ENCODE measurements around the gene ACAT2. TPM values are rescaled to one million over a fixed set of nuclear protein-coding genes. Genes with fewer than 3 reads are reported as not detected.
"Not testable (repeated sequence)": the region's sequence is repeated elsewhere in the genome, so short reads cannot be mapped to it uniquely, and the experiment has no call there.

Gene ACAT2
- total and polyA plus RNA-seq, 5 experiments from 2014 or later: 29.4 to 38.8 (median 30.9) TPM

DNA sequence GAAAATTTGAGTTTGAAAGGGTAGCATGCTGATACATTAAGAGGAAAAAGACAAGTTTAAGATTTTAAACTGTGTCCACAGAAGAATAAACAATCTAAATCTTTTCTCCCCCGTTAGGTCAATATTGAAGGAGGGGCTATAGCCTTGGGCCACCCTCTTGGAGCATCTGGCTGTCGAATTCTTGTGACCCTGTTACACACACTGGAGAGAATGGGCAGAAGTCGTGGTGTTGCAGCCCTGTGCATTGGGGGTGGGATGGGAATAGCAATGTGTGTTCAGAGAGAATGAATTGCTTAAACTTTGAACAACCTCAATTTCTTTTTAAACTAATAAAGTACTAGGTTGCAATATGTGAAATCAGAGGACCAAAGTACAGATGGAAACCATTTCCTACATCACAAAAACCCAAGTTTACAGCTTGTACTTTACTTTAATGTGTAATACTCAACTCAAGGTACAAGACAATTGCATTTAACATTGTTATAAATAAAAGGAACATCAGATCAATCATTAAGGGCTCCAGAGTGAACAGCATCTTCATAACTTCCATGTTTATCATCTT is 16.8 kb downstream of the ACAT2 start:
- Mint-ChIP-seq H3K27me3 (no peaks in the 10 kb centered on the region), H3K36me3 (peaks cover 10 to 89% (median 14%) of the 10 kb centered on the region in 3 donors), H3K9me3 (no peaks in the 10 kb centered on the region), H3K4me1 (peaks cover 12 to 23% (median 18%) of the 10 kb centered on the region in 4 donors), H3K4me3 (no peak overlapping the region), H3K27ac (peak overlapping the region in 1 of 10 donors; percentile 62)
- DNase-seq (no peak), ATAC-seq (no peak)
- POLR2A ChIA-PET: interaction anchor here (0.6 to 1.0 kb wide), 5 partner anchors 9 to 51 kb away, joined by 3 to 5 read pairs (median 3); partner anchors contain the start of genes TCP1 and WTAP

- H3K4me1 Mint-ChIP-seq: peaks cover 27 to 67% (median 61%) of the 10 kb centered on the region in 4 donors
- peak overlapping the region; percentile 74 to 99 (median 85) for H3K27ac Mint-ChIP-seq
- no peaks in the 10 kb centered on the region for H3K27me3 Mint-ChIP-seq
- no peak for ATAC-seq
- no peaks in the 10 kb centered on the region for H3K9me3 Mint-ChIP-seq
- peak overlapping the region; percentile 80 to 99 (median 99) for H3K4me3 Mint-ChIP-seq
- POLR2A ChIA-PET: interaction anchor here (0.6 to 5.9 kb wide), 7 partner anchors 10 to 228 kb away, joined by 3 to 86 read pairs (median 4); partner anchors contain the start of genes ACAT2, SOD2 and WTAP
- DNase-seq: peak in 4 of 10 donors; percentile 3 to 12 (median 6)
- H3K36me3 Mint-ChIP-seq: peaks cover 3 to 71% (median 8%) of the 10 kb centered on the region in 3 donors
These were observed 26.4 kb downstream of the ACAT2 start for GRCh38 chr6:159788276-159788675.

- DNase-seq (peak in 6 of 10 donors; percentile 15 to 64 (median 26)), ATAC-seq (peak in 1 of 2 donors; percentile 0)
- Mint-ChIP-seq H3K4me1 (peaks cover 27 to 63% (median 62%) of the 10 kb centered on the region in 4 donors), H3K36me3 (peaks cover 3 to 71% (median 8%) of the 10 kb centered on the region in 3 donors), H3K9me3 (no peaks in the 10 kb centered on the region), H3K4me3 (peak overlapping the region; percentile 97 to 100 (median 99)), H3K27ac (peak overlapping the region; percentile 74 to 99 (median 91)), H3K27me3 (no peaks in the 10 kb centered on the region)
- POLR2A ChIA-PET: interaction anchor here (0.8 to 5.9 kb wide), 14 partner anchors 11 to 179 kb away, joined by 3 to 86 read pairs (median 6); partner anchors contain the start of genes ACAT2, SOD2 and WTAP
These were observed 27.0 kb downstream of the ACAT2 start for GRCh38 chr6:159788753-159789376.

DNA sequence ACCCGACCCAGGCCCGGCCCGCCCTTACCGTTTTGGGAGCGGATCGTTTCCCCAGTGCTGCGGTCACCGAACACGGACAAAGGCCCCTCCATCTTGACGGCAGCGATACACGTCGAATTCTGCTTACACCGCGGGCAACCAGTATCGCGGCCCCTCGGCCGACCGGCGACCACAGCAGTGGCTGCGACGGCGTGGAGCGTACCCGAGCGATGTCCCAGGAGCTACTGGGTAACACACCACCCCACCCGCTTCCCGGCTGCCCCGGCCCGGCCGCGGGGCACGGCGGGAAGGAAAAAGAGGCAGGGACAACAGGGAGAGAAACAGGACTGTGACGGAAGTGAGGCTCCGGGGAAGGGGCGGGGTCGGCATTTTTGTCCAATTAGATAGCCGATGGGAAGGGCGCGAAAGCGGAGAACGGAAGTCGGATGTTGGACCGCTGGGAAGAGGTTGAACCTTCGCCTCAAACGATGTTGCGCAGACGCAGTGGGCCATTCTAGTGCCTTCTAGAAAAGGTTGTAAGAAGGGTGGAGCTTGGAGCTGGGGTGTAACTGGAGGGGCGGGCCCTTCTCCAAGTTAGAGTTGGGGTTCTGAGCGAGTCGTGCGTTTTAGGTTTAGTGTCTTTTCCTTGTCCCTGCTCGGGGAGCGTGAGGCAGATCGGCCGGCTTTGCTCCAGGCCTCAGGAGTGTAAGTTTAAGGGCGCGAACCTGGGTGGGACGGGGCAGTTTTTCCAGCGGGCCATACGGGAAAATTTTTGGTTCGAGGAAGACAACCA is 27.7 kb downstream of the ACAT2 start, which contains the start of gene TCP1:
Gene TCP1, minus strand, starts transcription at position 226 of the 772 bp plus-strand sequence. Its CDS starts 134 bp downstream, at position 92.
- DNase-seq: peak; percentile 91 to 99 (median 98)
- no peaks in the 10 kb centered on the region for H3K9me3 Mint-ChIP-seq
- peaks cover 27 to 67% (median 66%) of the 10 kb centered on the region in 4 donors for H3K4me1 Mint-ChIP-seq
- H3K36me3 Mint-ChIP-seq: peaks cover 3 to 70% (median 7%) of the 10 kb centered on the region in 3 donors
- POLR2A ChIA-PET: interaction anchor here (0.6 to 5.9 kb wide), 25 partner anchors 9 to 179 kb away, joined by 3 to 86 read pairs (median 4); partner anchors contain the start of genes ACAT2, IGF2R, SOD2 and WTAP
- ATAC-seq: peak; percentile 77 to 81
- H3K4me3 Mint-ChIP-seq: peak within 1 kb of the TSS; percentile 97 to 100 (median 99)
- no peaks in the 10 kb centered on the region for H3K27me3 Mint-ChIP-seq
- peak within 1 kb of the TSS; percentile 84 to 99 (median 98) for H3K27ac Mint-ChIP-seq

- Mint-ChIP-seq H3K27ac (peak within 1 kb of the TSS; percentile 84 to 99 (median 98)), H3K36me3 (peaks cover 3 to 67% (median 3%) of the 10 kb centered on the region in 3 donors), H3K9me3 (no peaks in the 10 kb centered on the region), H3K4me1 (peaks cover 28 to 69% (median 65%) of the 10 kb centered on the region in 4 donors), H3K4me3 (peak within 1 kb of the TSS; percentile 97 to 100 (median 99)), H3K27me3 (no peaks in the 10 kb centered on the region)
- ATAC-seq (peak; percentile 84 to 85), DNase-seq (peak; percentile 73 to 95 (median 86))
- POLR2A ChIA-PET: interaction anchor here (0.6 to 5.9 kb wide), 23 partner anchors 8 to 178 kb away, joined by 3 to 86 read pairs (median 4); partner anchors contain the start of genes ACAT2, IGF2R, SOD2 and WTAP
These were observed 28.5 kb downstream of the ACAT2 start, which contains the start of gene MRPL18 for GRCh38 chr6:159790149-159790955. TSS of gene MRPL18 (plus strand) at chr6:159790467. CDS start at chr6:159790588, 121 bp downstream.

DNA sequence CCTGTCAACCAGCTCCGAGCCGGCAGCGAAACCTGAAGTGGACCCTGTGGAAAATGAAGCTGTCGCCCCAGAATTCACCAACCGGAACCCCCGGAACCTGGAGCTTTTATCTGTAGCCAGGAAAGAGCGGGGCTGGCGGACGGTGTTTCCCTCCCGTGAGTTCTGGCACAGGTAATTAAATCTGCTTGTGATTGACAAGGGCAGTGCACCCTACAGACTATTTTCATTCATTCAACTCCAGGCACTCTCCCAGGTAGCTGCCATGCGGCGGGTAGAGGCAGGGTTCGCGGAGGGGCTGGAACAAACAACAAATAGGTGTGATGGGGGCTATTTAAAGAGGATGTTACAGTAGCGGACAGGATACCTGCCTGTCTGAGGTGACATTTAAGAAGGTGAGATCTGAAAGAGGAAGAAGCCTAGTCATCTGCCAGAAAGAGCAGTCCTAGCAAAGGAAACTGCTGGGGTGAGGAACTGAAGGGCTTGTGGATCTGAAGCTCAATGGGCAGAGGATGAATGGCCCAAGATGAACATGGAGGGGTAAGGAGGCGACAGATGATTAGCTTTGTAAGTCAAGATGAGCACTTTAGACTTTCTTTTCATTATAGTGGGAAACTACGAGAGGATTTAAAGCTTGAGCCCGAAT is 29.2 kb downstream of the ACAT2 start:
- ATAC-seq (no peak), DNase-seq (peak in 5 of 10 donors; percentile 3 to 43 (median 15))
- peaks cover 2 to 67% (median 3%) of the 10 kb centered on the region in 3 donors for H3K36me3 Mint-ChIP-seq
- peaks cover 27 to 71% (median 63%) of the 10 kb centered on the region in 4 donors for H3K4me1 Mint-ChIP-seq
- H3K27me3 Mint-ChIP-seq: no peaks in the 10 kb centered on the region
- H3K4me3 Mint-ChIP-seq: peak overlapping the region; percentile 97 to 100 (median 99)
- H3K27ac Mint-ChIP-seq: peak overlapping the region; percentile 84 to 99 (median 98)
- POLR2A ChIA-PET: interaction anchor here (1.5 to 5.9 kb wide), 10 partner anchors 7 to 177 kb away, joined by 4 to 86 read pairs (median 18); partner anchors contain the start of genes ACAT2, IGF2R, SOD2 and WTAP
- no peaks in the 10 kb centered on the region for H3K9me3 Mint-ChIP-seq

GRCh38 chr6:159794976-159795375 is 33.1 kb downstream of the ACAT2 start:
- H3K9me3 Mint-ChIP-seq, DNase-seq, H3K27me3 Mint-ChIP-seq, H3K4me3 Mint-ChIP-seq, ATAC-seq, POLR2A ChIA-PET: not testable (repeated sequence)
- H3K36me3 Mint-ChIP-seq: peaks cover 3 to 85% (median 18%) of the 10 kb centered on the region in 3 donors
- H3K4me1 Mint-ChIP-seq: peaks cover 17 to 51% (median 47%) of the 10 kb centered on the region in 4 donors
- peak overlapping the region in 4 of 10 donors; percentile 31 to 75 (median 50) for H3K27ac Mint-ChIP-seq

DNA sequence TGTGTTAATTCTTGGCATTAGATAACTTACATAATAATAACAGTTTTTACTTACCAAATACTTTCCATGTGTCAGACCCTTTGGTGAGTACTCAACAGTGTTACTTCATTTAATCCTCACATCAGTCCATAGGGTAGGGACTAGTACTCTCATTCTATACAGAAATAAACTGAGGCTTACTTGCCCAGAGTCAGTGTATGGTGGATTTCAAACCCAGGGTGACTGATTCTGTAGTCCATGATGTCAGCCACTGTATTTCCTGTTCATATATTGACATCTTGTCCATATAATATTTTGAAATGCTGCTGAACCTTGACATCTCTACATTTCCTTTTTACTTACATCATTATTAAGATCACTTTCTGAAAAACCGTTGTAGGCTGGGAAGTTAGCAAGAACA is 35.7 kb downstream of the ACAT2 start:
- Mint-ChIP-seq H3K27ac (peak overlapping the region in 6 of 10 donors; percentile 1 to 54 (median 16)), H3K36me3 (peaks cover 0 to 67% (median 16%) of the 10 kb centered on the region in 3 donors), H3K4me1 (peaks cover 6 to 31% (median 25%) of the 10 kb centered on the region in 4 donors), H3K27me3 (no peaks in the 10 kb centered on the region), H3K4me3 (no peak overlapping the region), H3K9me3 (no peaks in the 10 kb centered on the region)
- DNase-seq (no peak), ATAC-seq (no peak)
- POLR2A ChIA-PET: interaction anchor here (0.8 kb wide), 1 partner anchor 36 kb away, joined by 4 read pairs; the partner anchor contains the start of gene ACAT2

DNA sequence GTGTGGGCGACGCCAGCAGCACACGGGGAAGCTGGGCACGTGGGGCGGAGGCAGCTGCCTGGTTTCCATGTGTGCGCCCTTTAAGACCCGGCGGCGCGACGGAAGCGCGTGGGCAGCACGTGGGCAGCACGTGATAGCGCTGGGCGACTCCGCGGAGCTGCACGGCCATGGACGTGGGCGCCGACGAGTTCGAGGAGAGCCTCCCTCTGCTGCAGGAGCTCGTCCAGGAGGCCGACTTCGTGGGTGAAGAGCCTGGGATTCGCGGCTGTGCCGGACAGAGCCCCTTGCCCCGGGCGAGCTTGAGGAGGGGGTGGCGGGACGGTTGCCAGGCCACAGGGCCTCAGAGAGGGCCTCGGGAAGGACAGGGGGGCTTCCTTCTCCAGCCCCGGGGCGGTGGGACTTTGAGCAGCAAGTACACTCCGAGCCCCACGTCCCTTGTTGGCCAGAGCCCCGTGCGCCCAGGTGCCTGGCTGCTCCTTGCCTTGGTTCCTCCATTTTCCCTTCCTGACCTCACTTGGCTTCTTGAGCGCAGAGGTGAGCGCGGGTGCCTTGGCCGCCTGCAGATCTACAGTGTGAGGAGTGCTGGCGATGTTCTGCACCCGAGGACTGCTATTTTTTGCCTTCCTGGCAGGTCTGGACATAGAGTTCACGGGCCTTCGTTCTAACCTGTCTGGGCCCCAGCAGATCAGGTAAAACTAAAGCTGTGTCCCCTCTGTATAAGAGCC is 38.5 kb downstream of the ACAT2 start, which contains the start of gene PNLDC1:
Gene PNLDC1, plus strand, starts transcription at position 136 of the 725 bp plus-strand sequence. Its CDS starts 32 bp downstream, at position 168.
- Mint-ChIP-seq H3K36me3 (peaks cover 0 to 44% (median 16%) of the 10 kb centered on the region in 3 donors), H3K27ac (peak within 1 kb of the TSS in 3 of 10 donors; percentile 15 to 70 (median 40)), H3K27me3 (no peaks in the 10 kb centered on the region), H3K9me3 (no peaks in the 10 kb centered on the region), H3K4me3 (peak within 1 kb of the TSS in 1 of 10 donors; percentile 31), H3K4me1 (peaks cover 0 to 12% (median 8%) of the 10 kb centered on the region in 4 donors)
- no peak for DNase-seq
- POLR2A ChIA-PET: interaction anchor here (0.6 kb wide), 1 partner anchor 717 kb away, joined by 3 read pairs; no protein-coding TSS in a partner anchor
- no peak for ATAC-seq

DNA sequence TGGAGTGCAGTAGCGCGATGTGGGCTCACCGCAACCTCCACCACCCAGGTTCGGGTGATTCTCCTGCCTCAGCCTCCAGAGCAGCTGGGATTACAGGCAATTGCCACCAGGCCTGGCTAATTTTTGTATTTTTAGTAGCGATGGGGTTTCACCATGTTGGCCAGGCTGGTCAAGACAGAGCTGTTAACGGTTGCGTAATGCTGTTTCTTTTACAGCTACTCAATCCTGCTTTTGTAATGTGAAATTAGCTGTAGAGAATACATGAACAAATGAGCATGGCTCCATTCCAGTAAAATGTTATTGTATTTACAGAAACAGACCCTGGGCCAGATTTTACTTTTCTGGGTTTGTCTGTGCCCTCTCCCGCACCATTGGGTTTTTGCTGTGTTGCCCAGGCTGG is 40.1 kb downstream of the ACAT2 start:
- no peak for ATAC-seq

More for the DNA sequence above, 40.1 kb downstream of the ACAT2 start:
- Mint-ChIP-seq H3K4me1 (peaks cover 0 to 8% (median 4%) of the 10 kb centered on the region in 4 donors), H3K9me3 (no peaks in the 10 kb centered on the region), H3K27me3 (no peaks in the 10 kb centered on the region), H3K27ac (peak overlapping the region in 1 of 10 donors; percentile 66), H3K4me3 (no peak overlapping the region), H3K36me3 (peaks cover 0 to 33% (median 14%) of the 10 kb centered on the region in 3 donors)
- DNase-seq: no peak
- POLR2A ChIA-PET: no interaction called here
